Osteocyte (in vitro differentiated cells): ENCODE results near the gene SLC35E2B. TPM values are rescaled to one million over a fixed set of nuclear protein-coding genes. Genes with fewer than 3 reads are reported as not detected.
A peak's percentile ranks its signal among the peaks of the same experiment; 100 is the strongest.

ENCODE experiments used
- DNase-seq: peaks from one replicate; pipeline ENCODE4 v3.0.0; 2021; ENCODE audit warnings: mixed read lengths; ENCODE audit not compliant: unreplicated experiment; ENCODE audit errors: extremely low spot score
- H3K27ac Mint-ChIP-seq: one replicate; pipeline ENCODE4 v1.8.0; 2021; ENCODE audit warnings: mild to moderate bottlenecking, mixed read lengths; ENCODE audit not compliant: unreplicated experiment
- H3K27me3 Mint-ChIP-seq: one replicate; pipeline ENCODE4 v1.8.0; 2021; ENCODE audit warnings: mixed read lengths; ENCODE audit not compliant: unreplicated experiment
- H3K36me3 Mint-ChIP-seq: one replicate; pipeline ENCODE4 v1.8.0; 2021; ENCODE audit warnings: mixed read lengths; ENCODE audit not compliant: unreplicated experiment
- H3K4me1 Mint-ChIP-seq: one replicate; pipeline ENCODE4 v1.8.0; 2021; ENCODE audit warnings: mixed read lengths; ENCODE audit not compliant: unreplicated experiment
- H3K4me3 Mint-ChIP-seq: one replicate; pipeline ENCODE4 v1.8.0; 2021; ENCODE audit warnings: mild to moderate bottlenecking, moderate library complexity, mixed read lengths; ENCODE audit not compliant: unreplicated experiment
- H3K9me3 Mint-ChIP-seq: one replicate; pipeline ENCODE4 v1.8.0; 2021; ENCODE audit warnings: mixed read lengths; ENCODE audit not compliant: unreplicated experiment
- total RNA-seq: library from RNA; stranded (reverse); gene quantifications from 2 replicates; pipeline ENCODE4 v1.2.1, GENCODE V29; 2021
- TF ChIP-seq, protein P1 (sequence below): fragments of 200-600 bp; sonication (generic); IDR thresholded peaks from 2 replicates; pipeline ENCODE4 v1.5.0; 2021; ENCODE audit warnings: antibody characterized with exemption, mild to moderate bottlenecking, moderate library complexity

The SLC35E2B gene
- total RNA-seq, 1 donor from 2014 or later = 84.9 TPM

- H3K27ac Mint-ChIP-seq = peak overlapping the region; percentile 75
- H3K36me3 Mint-ChIP-seq = peaks cover 6% of the 10 kb centered on the region
- H3K9me3 Mint-ChIP-seq = no peaks in the 10 kb centered on the region
- no peaks in the 10 kb centered on the region for H3K27me3 Mint-ChIP-seq
- peak overlapping the region; percentile 87 for H3K4me3 Mint-ChIP-seq
- peaks cover 34% of the 10 kb centered on the region for H3K4me1 Mint-ChIP-seq
- no peak for DNase-seq
- TF ChIP-seq, protein P1, sequence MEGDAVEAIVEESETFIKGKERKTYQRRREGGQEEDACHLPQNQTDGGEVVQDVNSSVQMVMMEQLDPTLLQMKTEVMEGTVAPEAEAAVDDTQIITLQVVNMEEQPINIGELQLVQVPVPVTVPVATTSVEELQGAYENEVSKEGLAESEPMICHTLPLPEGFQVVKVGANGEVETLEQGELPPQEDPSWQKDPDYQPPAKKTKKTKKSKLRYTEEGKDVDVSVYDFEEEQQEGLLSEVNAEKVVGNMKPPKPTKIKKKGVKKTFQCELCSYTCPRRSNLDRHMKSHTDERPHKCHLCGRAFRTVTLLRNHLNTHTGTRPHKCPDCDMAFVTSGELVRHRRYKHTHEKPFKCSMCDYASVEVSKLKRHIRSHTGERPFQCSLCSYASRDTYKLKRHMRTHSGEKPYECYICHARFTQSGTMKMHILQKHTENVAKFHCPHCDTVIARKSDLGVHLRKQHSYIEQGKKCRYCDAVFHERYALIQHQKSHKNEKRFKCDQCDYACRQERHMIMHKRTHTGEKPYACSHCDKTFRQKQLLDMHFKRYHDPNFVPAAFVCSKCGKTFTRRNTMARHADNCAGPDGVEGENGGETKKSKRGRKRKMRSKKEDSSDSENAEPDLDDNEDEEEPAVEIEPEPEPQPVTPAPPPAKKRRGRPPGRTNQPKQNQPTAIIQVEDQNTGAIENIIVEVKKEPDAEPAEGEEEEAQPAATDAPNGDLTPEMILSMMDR = no peak
Observed at GRCh38 chr1:1614954-1615255, 77.7 kb downstream of the SLC35E2B start.

DNA sequence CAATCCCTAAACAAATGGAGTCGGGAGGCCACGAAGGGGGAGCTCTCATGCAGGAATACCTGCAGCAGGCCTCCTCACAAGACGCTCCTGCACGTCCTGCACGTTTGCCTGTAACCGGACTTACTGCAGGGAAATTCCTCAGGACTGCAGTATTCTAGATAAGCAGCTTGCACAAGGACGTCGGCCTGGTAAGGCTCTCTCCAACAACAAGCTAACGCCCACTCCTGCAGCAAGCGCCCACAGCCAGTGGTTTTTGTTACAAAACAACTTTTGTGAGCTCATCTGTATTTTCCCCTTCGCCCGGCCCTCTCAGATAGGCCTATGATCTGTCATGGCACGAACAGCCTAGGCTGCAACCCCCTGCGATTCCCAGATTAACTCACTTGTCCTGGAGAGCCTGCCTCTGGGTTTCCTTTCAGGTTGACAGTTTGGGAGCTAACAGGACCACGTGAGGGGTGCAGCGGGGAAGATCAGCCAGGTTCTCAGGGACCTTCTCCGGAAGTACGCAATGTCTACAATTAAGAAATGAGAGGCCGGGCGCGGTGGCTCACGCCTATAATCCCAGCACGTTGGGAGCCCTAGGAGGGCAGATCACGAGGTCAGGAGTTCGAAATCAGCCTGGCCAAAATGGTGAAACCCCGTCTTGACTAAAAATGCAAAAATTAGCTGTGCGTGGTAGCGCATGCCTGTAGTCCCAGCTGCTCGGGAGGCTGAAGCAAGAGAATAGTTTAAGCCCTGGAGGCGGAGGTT lies 78.2 kb downstream of the SLC35E2B start:
- Mint-ChIP-seq H3K27ac (peak overlapping the region; percentile 75), H3K36me3 (peaks cover 6% of the 10 kb centered on the region), H3K4me1 (peaks cover 34% of the 10 kb centered on the region), H3K27me3 (no peaks in the 10 kb centered on the region), H3K9me3 (no peaks in the 10 kb centered on the region), H3K4me3 (peak overlapping the region; percentile 87)
- TF ChIP-seq, protein P1 = no peak
- no peak for DNase-seq

GRCh38 chr1:1613509-1614082 lies 79.0 kb downstream of the SLC35E2B start:
- H3K4me1 Mint-ChIP-seq = peaks cover 34% of the 10 kb centered on the region
- peak overlapping the region; percentile 87 for H3K4me3 Mint-ChIP-seq
- no peaks in the 10 kb centered on the region for H3K27me3 Mint-ChIP-seq
- H3K27ac Mint-ChIP-seq = no peak overlapping the region
- peaks cover 6% of the 10 kb centered on the region for H3K36me3 Mint-ChIP-seq
- no peaks in the 10 kb centered on the region for H3K9me3 Mint-ChIP-seq
- DNase-seq = no peak
- TF ChIP-seq, protein P1 = no peak

DNA sequence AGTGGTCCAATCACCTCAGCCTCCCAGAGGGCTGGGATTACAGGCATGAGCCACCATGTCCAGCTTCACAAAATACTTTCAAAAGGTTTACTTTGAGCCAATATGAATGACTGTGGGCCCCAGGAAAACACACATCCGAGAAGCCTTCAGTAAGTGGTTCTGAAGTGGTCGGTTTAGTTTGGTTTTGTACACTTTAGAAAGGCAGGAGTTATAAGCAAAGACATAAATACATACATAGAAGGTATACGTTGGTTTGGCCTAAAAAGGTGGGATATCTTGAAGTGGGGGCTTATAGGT lies 80.5 kb downstream of the SLC35E2B start:
- no peak for DNase-seq
- TF ChIP-seq, protein P1 = no peak
- peak overlapping the region; percentile 40 for H3K4me3 Mint-ChIP-seq
- H3K27ac Mint-ChIP-seq = no peak overlapping the region
- peaks cover 25% of the 10 kb centered on the region for H3K4me1 Mint-ChIP-seq
- H3K9me3 Mint-ChIP-seq = no peaks in the 10 kb centered on the region
- H3K27me3 Mint-ChIP-seq = no peaks in the 10 kb centered on the region
- peaks cover 3% of the 10 kb centered on the region for H3K36me3 Mint-ChIP-seq

DNA sequence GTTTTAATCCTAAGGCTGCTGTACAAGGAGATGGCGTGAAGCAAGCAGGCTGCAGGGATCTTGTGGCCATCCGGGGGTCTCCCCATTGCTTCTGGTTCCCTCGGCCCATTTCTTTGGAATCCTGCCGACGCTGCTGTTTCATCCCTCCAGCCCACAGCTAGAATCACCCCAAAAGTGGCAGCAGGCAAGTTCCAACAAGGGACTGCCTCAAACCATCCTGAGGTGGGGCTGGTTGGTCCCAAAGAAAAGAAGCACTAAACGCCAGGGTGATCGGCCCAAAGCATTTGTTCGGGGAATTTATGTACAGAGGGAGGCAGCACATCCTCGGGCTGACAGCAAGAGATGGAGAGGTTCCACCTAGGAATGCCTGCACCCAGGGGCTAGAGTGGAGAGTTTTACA lies 81.8 kb downstream of the SLC35E2B start:
- Mint-ChIP-seq H3K4me1 (peaks cover 21% of the 10 kb centered on the region), H3K27ac (no peak overlapping the region)
- TF ChIP-seq, protein P1 = no peak

More for the DNA sequence above, 81.8 kb downstream of the SLC35E2B start:
- H3K27me3 Mint-ChIP-seq = no peaks in the 10 kb centered on the region
- H3K9me3 Mint-ChIP-seq = no peaks in the 10 kb centered on the region
- H3K36me3 Mint-ChIP-seq = peaks cover 3% of the 10 kb centered on the region
- no peak for DNase-seq
- no peak overlapping the region for H3K4me3 Mint-ChIP-seq
